RCC 7860 (cell line): ENCODE data around the gene LRRC30.
"Not testable (repeated sequence)": the region's sequence is repeated elsewhere in the genome, so short reads cannot be mapped to it uniquely, and the experiment has no call there.

ENCODE experiments used
- DNase-seq: peaks from one replicate; pipeline ENCODE4 v3.0.0-alpha.2; 2015; ENCODE audit warnings: low spot score
- FAIRE-seq: peaks from 2 replicates; lab custom pipeline; 2012; peaks lifted over from hg19 to GRCh38; lab: Jason Lieb, UNC

LRRC30 gene

DNA sequence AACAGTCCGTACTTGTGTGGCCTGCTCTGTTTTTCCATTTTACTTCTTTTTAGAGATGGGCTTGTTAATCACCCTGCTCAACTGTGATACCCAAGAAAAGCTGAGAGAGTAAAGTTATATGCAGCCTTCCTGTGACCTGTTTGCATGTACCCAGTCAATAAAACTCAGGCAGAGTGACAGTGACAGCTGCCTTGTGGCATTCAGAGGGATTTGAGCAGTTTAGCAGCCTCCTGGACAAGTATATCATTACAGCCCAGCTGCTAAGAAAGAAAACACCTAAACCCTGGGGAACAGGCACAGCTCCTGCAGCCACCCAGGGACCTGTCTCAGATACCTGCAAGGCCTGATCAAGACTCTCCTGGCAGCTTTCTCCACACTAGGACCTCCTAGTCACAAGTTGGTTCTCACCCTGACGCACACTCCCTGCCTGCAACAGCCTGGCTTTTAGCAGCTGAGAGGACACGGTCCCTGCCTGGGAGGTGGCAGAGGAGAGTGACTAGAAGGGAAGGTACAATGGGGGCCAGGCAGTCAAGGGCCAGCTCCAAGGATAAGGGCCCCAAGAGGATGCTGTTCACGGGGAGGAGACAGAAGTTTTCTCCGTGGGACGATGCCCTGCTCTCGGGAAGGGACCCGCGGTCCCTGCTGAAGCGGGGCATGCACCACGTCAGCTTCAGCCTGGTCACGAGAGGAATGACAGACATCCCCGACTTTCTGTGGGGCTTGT lies at the start of gene LRRC30:
TSS of gene LRRC30 (plus strand) at position 464 of the 724 bp plus-strand sequence. CDS start at position 514, 50 bp downstream.
- FAIRE-seq: no peak

GRCh38 chr18:7185701-7186100 lies 45.2 kb upstream of the LRRC30 start:
- no peak for DNase-seq
- no peak for FAIRE-seq

More for the DNA sequence above, at the start of gene LRRC30:
- DNase-seq: no peak

GRCh38 chr18:7190547-7191156 lies 40.2 kb upstream of the LRRC30 start:
- FAIRE-seq: no peak
- DNase-seq: no peak

DNA sequence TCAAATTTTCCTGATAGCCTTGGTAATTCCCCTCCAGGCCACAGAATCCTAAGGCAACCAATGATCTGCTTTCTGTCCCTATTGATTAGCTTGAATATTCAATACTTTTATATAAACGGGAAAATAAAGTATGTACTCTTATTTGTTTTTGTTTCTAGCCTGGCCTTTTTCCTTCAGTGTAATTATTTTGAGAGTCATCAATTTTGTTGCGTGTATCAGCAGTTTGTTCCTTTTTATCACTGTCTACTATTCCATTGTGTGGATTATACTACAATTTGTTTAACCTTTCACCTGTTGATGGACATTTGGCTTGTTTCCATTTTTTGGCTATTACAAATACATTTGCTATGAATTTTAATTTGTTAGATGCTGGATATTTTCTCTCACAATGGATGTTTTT lies 39.2 kb upstream of the LRRC30 start:
- FAIRE-seq (no peak), DNase-seq (no peak)

DNA sequence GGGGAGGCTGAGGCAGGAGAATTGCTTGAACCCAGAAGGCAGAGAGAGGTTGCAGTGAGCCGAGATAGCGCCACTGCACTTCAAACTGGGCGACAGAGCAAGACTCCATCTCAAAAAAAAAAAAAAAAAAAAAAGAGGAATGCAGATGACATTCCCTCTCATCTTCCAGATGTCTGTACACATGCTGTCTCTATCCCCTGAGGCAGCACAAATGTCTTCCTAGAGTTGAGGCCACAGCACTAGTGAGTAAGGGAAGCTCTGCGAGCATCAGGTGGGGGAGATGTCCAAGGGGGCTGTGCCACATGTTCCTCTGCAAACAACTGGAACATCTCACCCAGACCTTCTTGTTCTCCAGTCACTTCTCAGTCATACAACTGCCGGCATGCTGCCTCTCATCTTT lies 35.6 kb upstream of the LRRC30 start:
- DNase-seq (no peak), FAIRE-seq (no peak)

DNA sequence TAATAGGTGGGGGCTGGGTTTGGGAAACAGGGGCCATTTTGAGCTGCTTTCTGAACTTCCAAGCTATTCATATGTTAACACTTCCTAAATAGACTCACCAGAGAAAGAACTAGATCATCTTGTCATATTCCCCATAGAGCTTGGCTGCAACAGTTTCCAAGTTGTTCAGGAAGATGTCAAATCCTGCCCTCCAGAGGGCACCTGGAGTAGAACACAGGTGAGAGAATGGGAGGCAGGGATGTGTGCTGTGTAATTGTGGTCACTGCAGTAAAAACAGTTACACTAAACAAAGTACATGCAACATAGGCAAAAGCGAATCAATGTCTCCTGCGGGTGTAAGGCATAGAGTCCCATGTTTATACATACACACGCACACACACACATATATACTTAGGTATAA lies 34.5 kb upstream of the LRRC30 start:
- FAIRE-seq: no peak
- no peak for DNase-seq

DNA sequence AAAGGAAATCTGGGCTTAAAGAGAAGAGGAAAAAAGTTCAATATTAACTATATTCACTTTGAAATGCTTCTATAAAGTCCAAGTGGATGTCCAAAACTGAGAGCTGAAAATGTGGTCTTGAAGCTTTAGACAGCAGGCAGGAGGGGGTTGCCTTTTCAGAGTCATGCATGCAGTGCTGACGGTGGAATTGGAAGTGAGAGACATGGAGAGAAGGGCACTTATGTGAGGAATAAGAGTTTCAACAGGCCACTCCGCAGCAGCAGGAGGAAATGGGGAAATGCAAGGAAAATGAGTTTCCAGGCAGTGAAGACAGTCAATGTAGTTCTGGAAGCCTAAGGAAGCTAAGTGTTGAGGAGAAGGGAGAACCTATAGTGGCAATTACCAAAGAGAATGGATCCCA lies 33.0 kb upstream of the LRRC30 start:
- no peak for DNase-seq
- FAIRE-seq: no peak

DNA sequence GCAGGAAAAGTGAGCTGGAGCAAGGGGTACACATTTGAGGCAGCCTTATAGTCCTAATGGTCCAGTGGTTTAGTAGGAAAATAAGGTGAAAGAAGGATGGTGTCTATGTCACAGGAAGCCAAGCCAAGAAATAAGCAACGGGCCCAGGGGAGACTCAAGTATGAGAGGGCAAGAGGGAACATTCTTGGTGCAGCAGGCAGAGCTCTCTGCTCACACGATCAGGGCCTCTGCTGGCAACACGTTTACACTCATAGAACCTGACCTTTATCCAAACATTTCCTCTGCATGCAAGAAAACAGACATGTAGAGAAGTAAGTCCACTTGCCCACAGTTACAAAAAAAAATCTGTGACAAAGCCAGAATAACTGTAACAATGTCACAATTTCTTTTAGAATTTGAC lies 32.6 kb upstream of the LRRC30 start:
- no peak for FAIRE-seq
- no peak for DNase-seq

DNA sequence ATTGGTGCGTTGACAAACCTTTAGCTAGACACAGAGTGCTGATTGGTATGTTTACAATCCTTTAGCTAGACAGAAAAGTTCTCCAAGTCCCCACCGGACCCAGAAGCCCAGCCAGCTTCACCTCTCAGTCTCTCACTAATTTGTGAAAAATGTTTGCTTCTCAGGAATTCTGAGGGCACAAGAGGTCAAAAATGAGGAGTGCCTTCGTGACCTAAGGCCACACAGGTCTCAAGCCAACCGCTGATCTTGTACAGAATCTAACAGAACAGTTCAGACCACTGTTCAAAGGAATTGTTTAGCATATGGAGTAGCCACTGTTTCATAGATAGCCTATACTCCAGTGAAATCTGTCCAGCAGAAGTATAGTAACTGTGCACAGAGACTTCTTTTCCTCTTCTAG lies 29.8 kb upstream of the LRRC30 start:
- FAIRE-seq: no peak
- no peak for DNase-seq

GRCh38 chr18:7202169-7202568 lies 28.7 kb upstream of the LRRC30 start:
- no peak for FAIRE-seq
- no peak for DNase-seq

GRCh38 chr18:7203601-7204000 lies 27.3 kb upstream of the LRRC30 start:
- FAIRE-seq, DNase-seq: not testable (repeated sequence)

- DNase-seq (no peak), FAIRE-seq (no peak)
These were observed 25.5 kb upstream of the LRRC30 start for GRCh38 chr18:7205346-7205745.

GRCh38 chr18:7206217-7206616 lies 24.7 kb upstream of the LRRC30 start:
- FAIRE-seq: no peak
- DNase-seq: no peak

- no peak for FAIRE-seq
- DNase-seq: no peak
These were observed 23.4 kb upstream of the LRRC30 start for GRCh38 chr18:7207366-7207915.

GRCh38 chr18:7221424-7222155 lies 9.3 kb upstream of the LRRC30 start:
- DNase-seq: peak; percentile 44
- FAIRE-seq: no peak

GRCh38 chr18:7224198-7224597 lies 6.7 kb upstream of the LRRC30 start:
- no peak for DNase-seq
- FAIRE-seq: no peak

DNA sequence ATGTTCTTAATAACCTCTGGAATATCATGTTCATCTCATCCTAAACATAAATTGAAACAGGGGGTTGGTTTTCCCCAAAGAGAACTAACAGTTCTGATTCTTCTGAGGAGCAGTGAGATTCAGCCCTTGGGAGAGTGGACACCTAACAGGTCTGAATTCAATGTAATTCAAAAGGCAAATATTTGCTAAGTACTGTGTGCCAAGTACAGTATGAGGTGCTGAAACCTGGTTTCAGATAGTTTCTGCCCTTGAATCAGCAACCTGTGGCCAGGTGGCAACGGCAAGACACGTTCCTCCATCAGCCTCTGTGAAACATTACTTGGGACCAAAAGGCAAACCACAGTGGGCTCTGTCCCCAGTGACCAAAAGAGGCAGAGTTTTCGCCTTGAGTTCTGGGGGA lies 1.3 kb downstream of the LRRC30 start:
- DNase-seq (no peak), FAIRE-seq (no peak)

DNA sequence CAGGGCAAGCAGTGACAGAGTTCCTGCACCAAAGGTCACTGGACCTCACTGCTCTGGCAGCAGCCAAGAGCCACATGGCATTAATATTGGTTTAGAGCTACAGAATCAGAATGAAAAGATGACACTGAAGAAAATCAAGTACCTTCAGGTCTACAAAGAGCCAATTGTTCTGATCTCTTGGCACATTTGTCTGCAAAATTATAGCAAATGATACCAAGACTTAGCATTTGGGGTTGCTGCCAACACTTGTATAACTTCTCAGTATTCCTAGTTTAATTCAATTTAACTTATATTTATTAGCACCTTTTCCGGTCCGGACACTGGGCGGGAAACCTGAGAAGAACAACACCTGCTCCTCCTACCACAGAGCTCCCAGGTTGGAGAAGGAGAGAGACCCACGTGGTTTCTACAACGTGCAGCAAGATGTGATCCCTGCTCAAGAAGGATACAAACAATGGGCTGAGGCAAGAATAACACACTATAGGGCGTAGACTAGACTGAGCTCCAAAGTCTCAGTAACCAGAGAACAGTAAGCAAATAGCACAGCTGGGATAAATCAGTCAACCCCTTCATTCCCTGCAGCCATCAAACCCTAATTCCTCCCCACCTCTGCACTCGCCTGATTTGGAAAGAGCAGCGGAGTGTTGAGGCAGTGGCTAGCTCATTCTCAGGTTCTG lies 2.4 kb downstream of the LRRC30 start:
- FAIRE-seq: no peak
- no peak for DNase-seq

- FAIRE-seq (no peak), DNase-seq (no peak)
These were observed 3.2 kb downstream of the LRRC30 start for GRCh38 chr18:7234091-7234490.

- FAIRE-seq (no peak), DNase-seq (no peak)
These were observed 4.1 kb downstream of the LRRC30 start for GRCh38 chr18:7234956-7235355.

- DNase-seq: no peak
- no peak for FAIRE-seq
These were observed 5.2 kb downstream of the LRRC30 start for GRCh38 chr18:7236072-7236471.
